H9 (cell line): ENCODE results near the gene RNF146. TPM values are rescaled to one million over a fixed set of nuclear protein-coding genes. Genes with fewer than 3 reads are reported as not detected.
"Not testable (repeated sequence)": the region's sequence is repeated elsewhere in the genome, so short reads cannot be mapped to it uniquely, and the experiment has no call there.

ENCODE experiments used
- DNase-seq: peaks from one replicate; pipeline ENCODE4 v3.0.0-alpha.2; 2017
- H2AFZ ChIP-seq: one replicate; pipeline ENCODE4 v1.6.1; 2013; ENCODE audit warnings: mild to moderate bottlenecking, low read length, control low read depth, moderate library complexity
- H2AK5ac ChIP-seq: 2 replicates; pipeline ENCODE4 v1.6.1; 2013; ENCODE audit warnings: low read length, control low read depth, mixed read lengths; ENCODE audit not compliant: insufficient read length
- H2BK120ac ChIP-seq: one replicate; pipeline ENCODE4 v1.6.1; 2013; ENCODE audit warnings: low read depth, mild to moderate bottlenecking, low read length, control low read depth, inconsistent platforms; ENCODE audit not compliant: poor library complexity, severe bottlenecking
- H2BK12ac ChIP-seq: 2 replicates; pipeline ENCODE4 v1.6.1; 2013; ENCODE audit warnings: low read length, control low read depth, mixed read lengths, low read depth; ENCODE audit not compliant: insufficient read length
- H2BK15ac ChIP-seq: 2 replicates; pipeline ENCODE4 v1.6.1; 2013; ENCODE audit warnings: low read depth, low read length, control low read depth
- H2BK20ac ChIP-seq: one replicate; pipeline ENCODE4 v1.6.1; 2013; ENCODE audit warnings: low read depth, mild to moderate bottlenecking, low read length, control low read depth, inconsistent platforms; ENCODE audit not compliant: poor library complexity, severe bottlenecking
- H2BK5ac ChIP-seq: 2 replicates; pipeline ENCODE4 v1.6.1; 2013; ENCODE audit warnings: low read length, control low read depth, mixed read lengths; ENCODE audit not compliant: insufficient read length
- H3K14ac ChIP-seq: 2 replicates; pipeline ENCODE4 v1.6.1; 2013; ENCODE audit warnings: low read length, control low read depth; ENCODE audit not compliant: insufficient read depth
- H3K18ac ChIP-seq: 2 replicates; pipeline ENCODE4 v1.6.1; 2013; ENCODE audit warnings: low read depth, mild to moderate bottlenecking, mixed read lengths, low read length, control low read depth; ENCODE audit not compliant: insufficient read length
- H3K23ac ChIP-seq: 2 replicates; pipeline ENCODE4 v1.6.1; 2013; ENCODE audit warnings: low read length, control low read depth, mixed read lengths, low read depth; ENCODE audit not compliant: insufficient read length
- H3K23me2 ChIP-seq: 2 replicates; pipeline ENCODE4 v1.6.1; 2013; ENCODE audit warnings: low read depth, mild to moderate bottlenecking, mixed read lengths, low read length, control low read depth; ENCODE audit not compliant: insufficient read length, poor library complexity, severe bottlenecking
- H3K27ac ChIP-seq: 2 replicates; pipeline ENCODE4 v1.5.1; 2013; ENCODE audit warnings: low read length, control low read depth, mixed read lengths, low read depth; ENCODE audit not compliant: insufficient read length
- H3K27me3 ChIP-seq: 2 replicates; pipeline ENCODE4 v1.6.1; 2013; ENCODE audit warnings: low read length, control low read depth, inconsistent platforms; ENCODE audit not compliant: insufficient read depth
- H3K4ac ChIP-seq: 2 replicates; pipeline ENCODE4 v1.6.1; 2013; ENCODE audit warnings: low read depth, mild to moderate bottlenecking, control low read depth, inconsistent platforms, low read length, moderate library complexity
- H3K4me1 ChIP-seq: 2 replicates; pipeline ENCODE4 v1.6.1; 2013; ENCODE audit warnings: low read length, control low read depth, inconsistent platforms; ENCODE audit not compliant: insufficient read depth
- H3K4me2 ChIP-seq: 2 replicates; pipeline ENCODE4 v1.6.1; 2013; ENCODE audit warnings: low read length, control low read depth, mixed read lengths; ENCODE audit not compliant: insufficient read length, insufficient read depth
- H3K56ac ChIP-seq: 2 replicates; pipeline ENCODE4 v1.6.1; 2013; ENCODE audit warnings: low read depth, mild to moderate bottlenecking, mixed read lengths, low read length, control low read depth; ENCODE audit not compliant: insufficient read length
- H3K79me1 ChIP-seq: 2 replicates; pipeline ENCODE4 v1.6.1; 2013; ENCODE audit warnings: low read depth, mild to moderate bottlenecking, moderate library complexity, low read length, control low read depth, inconsistent platforms; ENCODE audit not compliant: insufficient read depth, poor library complexity, severe bottlenecking
- H3K79me2 ChIP-seq: 2 replicates; pipeline ENCODE4 v1.6.1; 2013; ENCODE audit warnings: low read length, control low read depth, inconsistent platforms; ENCODE audit not compliant: insufficient read depth
- H3K9ac ChIP-seq: 2 replicates; pipeline ENCODE4 v1.6.1; 2013; ENCODE audit warnings: low read length, control low read depth, mixed read lengths; ENCODE audit not compliant: insufficient read length; ENCODE audit errors: extremely low read depth
- H3K9me3 ChIP-seq: one replicate; pipeline ENCODE4 v1.6.1; 2013; ENCODE audit warnings: low read depth, low read length, inconsistent platforms; ENCODE audit not compliant: control insufficient read depth
- H3T11ph ChIP-seq: one replicate; pipeline ENCODE4 v1.6.1; 2013; ENCODE audit warnings: mild to moderate bottlenecking, low read length, control low read depth, inconsistent platforms
- H4K20me1 ChIP-seq: one replicate; pipeline ENCODE4 v1.6.1; 2013; ENCODE audit not compliant: control insufficient read depth, insufficient read length, insufficient read depth
- H4K5ac ChIP-seq: 2 replicates; pipeline ENCODE4 v1.6.1; 2013; ENCODE audit warnings: low read depth, mild to moderate bottlenecking, mixed read lengths, low read length, control low read depth; ENCODE audit not compliant: insufficient read length
- H4K8ac ChIP-seq: replicated peaks from 2 replicates; pipeline ENCODE4 v1.6.1; 2013; ENCODE audit warnings: low read length, control low read depth, mixed read lengths, low read depth; ENCODE audit not compliant: insufficient read length
- H4K91ac ChIP-seq: 2 replicates; pipeline ENCODE4 v1.6.1; 2013; ENCODE audit warnings: low read depth, mild to moderate bottlenecking, moderate library complexity, mixed read lengths, low read length, control low read depth; ENCODE audit not compliant: insufficient read length
- H3K27ac Mint-ChIP-seq, 3 experiments: 2 replicates in 2 of 3; 3 replicates in 1 of 3; pipeline ENCODE4 v1.8.0; 2020 to 2021; ENCODE audit warnings: mixed read lengths in 3 of 3, mild to moderate bottlenecking in 1 of 3, moderate library complexity in 1 of 3
- H3K27me3 Mint-ChIP-seq: 2 replicates; pipeline ENCODE4 v1.8.0; 2021; ENCODE audit warnings: low read depth, mild to moderate bottlenecking, moderate library complexity, mixed read lengths
- H3K36me3 Mint-ChIP-seq, 3 experiments: 2 replicates in 2 of 3; 3 replicates in 1 of 3; pipeline ENCODE4 v1.8.0; 2020 to 2021; ENCODE audit warnings: low read depth in 3 of 3, mixed read lengths in 3 of 3; ENCODE audit not compliant: insufficient read depth in 1 of 3
- H3K4me1 Mint-ChIP-seq, 2 experiments: 2 replicates each; pipeline ENCODE4 v1.8.0; 2020; ENCODE audit warnings: mixed read lengths in 2 of 2
- H3K4me3 Mint-ChIP-seq, 2 experiments: 2 replicates in 1 of 2; 3 replicates in 1 of 2; pipeline ENCODE4 v1.8.0; 2020 to 2021; ENCODE audit warnings: mild to moderate bottlenecking in 2 of 2, mixed read lengths in 2 of 2, moderate library complexity in 1 of 2
- H3K9me3 Mint-ChIP-seq, 2 experiments: 2 replicates in 1 of 2; 3 replicates in 1 of 2; pipeline ENCODE4 v1.8.0; 2020; ENCODE audit warnings: mild to moderate bottlenecking in 2 of 2, mixed read lengths in 2 of 2, moderate library complexity in 1 of 2
- CTCF ChIP-seq: fragments of 200-600 bp; sonication (generic); conservative IDR thresholded peaks from 3 replicates; pipeline ENCODE4 v1.8.0; 2021; ENCODE audit warnings: antibody characterized with exemption, mild to moderate bottlenecking
- WGBS: extraction: QIAGEN DNeasy Blood & Tissue Kit; methylation state at CpG from one replicate; pipeline ENCODE4 v1.1.7; 2013; ENCODE audit warnings: missing lambda C conversion rate, low lambda C conversion rate, mixed read lengths; ENCODE audit not compliant: insufficient read length; ENCODE audit errors: extremely low coverage; 5-methylcytosine and 5-hydroxymethylcytosine counted together
- total RNA-seq: library from RNA; stranded (reverse); gene quantifications from 2 replicates; pipeline ENCODE4 v1.2.1, GENCODE V29; 2021

RNF146 gene
- total RNA-seq, 1 experiment from 2014 or later = 20.4 TPM

GRCh38 chr6:127225497-127225896, 41.2 kb upstream of the RNF146 start:
- Histone ChIP-seq H2AFZ (no peak overlapping the region), H2BK12ac (no peak overlapping the region), H4K5ac (no peak overlapping the region), H2BK20ac (no peak overlapping the region), H3K23me2 (no peaks in the 10 kb centered on the region), H3K4ac (no peak overlapping the region), H3T11ph (no peak overlapping the region), H3K56ac (no peak overlapping the region), H3K18ac (no peak overlapping the region), H3K79me1 (no peaks in the 10 kb centered on the region), H3K14ac (no peak overlapping the region), H3K9me3 (no peaks in the 10 kb centered on the region), H3K9ac (no peak overlapping the region), H2BK15ac (no peak overlapping the region), H4K20me1 (no peaks in the 10 kb centered on the region), H3K4me2 (no peak overlapping the region), H2BK5ac (no peak overlapping the region), H3K27ac (no peak overlapping the region), H4K91ac (no peak overlapping the region), H2BK120ac (no peak overlapping the region), H4K8ac (no peak overlapping the region), H3K79me2 (no peaks in the 10 kb centered on the region), H3K23ac (no peak overlapping the region), H3K27me3 (no peaks in the 10 kb centered on the region), H2AK5ac (no peak overlapping the region), H3K4me1 (no peaks in the 10 kb centered on the region)
- 0 out of 4 replicates have a peak, but pooled peaks cover 0 to 2% of the 10 kb centered on the region in 2 experiments for H3K4me1 Mint-ChIP-seq
- DNase-seq = no peak
- no CpG with 5 or more reads among the region's 1 CpG for WGBS
- no peaks in the 10 kb centered on the region for H3K36me3 Mint-ChIP-seq
- no peaks in the 10 kb centered on the region for H3K27me3 Mint-ChIP-seq
- no peak overlapping the region for H3K4me3 Mint-ChIP-seq
- no peaks in the 10 kb centered on the region; a peak in 1 of 5 replicates for H3K9me3 Mint-ChIP-seq
- no peak overlapping the region for H3K27ac Mint-ChIP-seq
- no peak for TF ChIP-seq CTCF

GRCh38 chr6:127233819-127234218, 32.8 kb upstream of the RNF146 start:
- H3K27me3 Mint-ChIP-seq, H3K79me1 ChIP-seq, H3K4me1 ChIP-seq, H3K4me1 Mint-ChIP-seq, H3T11ph ChIP-seq, H4K8ac ChIP-seq, H3K27me3 ChIP-seq, H2AK5ac ChIP-seq, H3K23me2 ChIP-seq, H4K20me1 ChIP-seq, H3K79me2 ChIP-seq, H3K9me3 ChIP-seq, H2BK5ac ChIP-seq, H3K36me3 Mint-ChIP-seq, H3K27ac Mint-ChIP-seq, H3K18ac ChIP-seq, H3K14ac ChIP-seq, H2AFZ ChIP-seq, H3K9ac ChIP-seq, H3K56ac ChIP-seq, H3K4me3 Mint-ChIP-seq, H3K4ac ChIP-seq, H4K5ac ChIP-seq, H2BK20ac ChIP-seq, H3K23ac ChIP-seq, H3K4me2 ChIP-seq, H2BK120ac ChIP-seq, H2BK12ac ChIP-seq, H2BK15ac ChIP-seq, H3K27ac ChIP-seq, H4K91ac ChIP-seq, DNase-seq: not testable (repeated sequence)
- H3K9me3 Mint-ChIP-seq = peaks cover 12 to 23% of the 10 kb centered on the region in 2 experiments; a peak in 4 of 5 replicates
- WGBS = no CpG with 5 or more reads among the region's 3 CpGs
